PC-9 (cell line): ENCODE measurements around the gene PRRX2. TPM values are rescaled to one million over a fixed set of nuclear protein-coding genes. Genes with fewer than 3 reads are reported as not detected.
A peak's percentile ranks its signal among the peaks of the same experiment; 100 is the strongest.
"Not testable (repeated sequence)": the region's sequence is repeated elsewhere in the genome, so short reads cannot be mapped to it uniquely, and the experiment has no call there.

Experiments used
- BruUV-seq: library from RNA; stranded (reverse); fragments of 400-500 nt; replicated peaks from 2 replicates; lab custom pipeline; 2021; lab: Mats Ljungman, UMichigan
- CTCF ChIA-PET: fragments of 300-600 bp; sonication (Branson Sonifier 250); formaldehyde crosslinking; loops from one replicate; lab custom pipeline; 2022; ENCODE audit warnings: antibody characterized with exemption; lab: Charles Lee
- POLR2A ChIA-PET: fragments of 300-600 bp; sonication (Branson Sonifier 250); formaldehyde crosslinking; loops from one replicate; lab custom pipeline; 2022; ENCODE audit warnings: antibody characterized with exemption; ENCODE audit not compliant: unreplicated experiment; lab: Charles Lee
- DNase-seq, 2 experiments: peaks; one replicate each; pipeline versions ENCODE4 v3.0.0 to v3.0.0-alpha.2; 2015 to 2022; ENCODE audit warnings: mixed read lengths in 1 of 2
- H2AFZ ChIP-seq: fragments of 200-600 bp; sonication (generic); 2 replicates; pipeline ENCODE4 v1.8.1; 2017; ENCODE audit warnings: antibody characterized with exemption
- H3F3A ChIP-seq: fragments of 200-600 bp; sonication (generic); 2 replicates; pipeline ENCODE4 v1.8.1; 2017; ENCODE audit warnings: antibody characterized with exemption, mild to moderate bottlenecking, low read depth; ENCODE audit not compliant: insufficient read depth
- H3K27ac ChIP-seq: fragments of 200-600 bp; sonication (generic); 2 replicates; pipeline ENCODE4 v1.6.1; 2016; ENCODE audit warnings: mixed run types
- H3K27me3 ChIP-seq: fragments of 200-600 bp; sonication (generic); 2 replicates; pipeline ENCODE4 v1.6.1; 2016; ENCODE audit warnings: low read depth, mixed run types; ENCODE audit not compliant: insufficient read depth
- H3K36me3 ChIP-seq: fragments of 200-600 bp; sonication (generic); 2 replicates; pipeline ENCODE4 v1.6.1; 2016; ENCODE audit warnings: low read depth, mixed run types
- H3K4me1 ChIP-seq: fragments of 200-600 bp; sonication (generic); replicated peaks from 2 replicates; pipeline ENCODE4 v1.6.1; 2016; ENCODE audit warnings: mixed run types; ENCODE audit not compliant: insufficient read depth
- H3K4me2 ChIP-seq: fragments of 200-600 bp; sonication (generic); 2 replicates; pipeline ENCODE4 v1.6.1; 2017; ENCODE audit warnings: mixed run types
- H3K4me3 ChIP-seq: fragments of 200-600 bp; sonication (generic); 2 replicates; pipeline ENCODE4 v1.6.1; 2016; ENCODE audit warnings: mixed run types
- H3K79me2 ChIP-seq: fragments of 200-600 bp; sonication (generic); 2 replicates; pipeline ENCODE4 v1.6.1; 2017; ENCODE audit warnings: low read depth, mixed run types
- H3K9me2 ChIP-seq: fragments of 200-600 bp; sonication (generic); 2 replicates; pipeline ENCODE4 v1.8.1; 2017; ENCODE audit warnings: mild to moderate bottlenecking; ENCODE audit not compliant: insufficient read depth
- H3K9me3 ChIP-seq: fragments of 200-600 bp; sonication (generic); 2 replicates; pipeline ENCODE4 v1.8.1; 2016; ENCODE audit warnings: low read depth; ENCODE audit not compliant: insufficient read depth
- H4K20me1 ChIP-seq: fragments of 200-600 bp; sonication (generic); 2 replicates; pipeline ENCODE4 v1.8.1; 2017; ENCODE audit not compliant: insufficient read depth
- EZH2 ChIP-seq: fragments of 200-600 bp; sonication (generic); IDR thresholded peaks from 2 replicates; pipeline ENCODE4 v1.8.0; 2017; ENCODE audit warnings: antibody characterized with exemption, low read depth
- intact Hi-C: fragments of 100-400 bp; cut with micrococcal nuclease; formaldehyde crosslinking; loops from one replicate; pipeline ENCODE4 v1.10.0; 2022; ENCODE audit not compliant: unreplicated experiment
- total RNA-seq: library from RNA; stranded (reverse); gene quantifications from 2 replicates; pipeline ENCODE4 v1.2.3, GENCODE V29; 2021
- TF ChIP-seq, protein P1 (sequence below): fragments of 200-600 bp; sonication (generic); conservative IDR thresholded peaks from 2 replicates; pipeline ENCODE4 v1.6.1; 2017; ENCODE audit warnings: mixed run types, antibody characterized with exemption, mild to moderate bottlenecking, moderate library complexity

Gene PRRX2
- total RNA-seq, 1 experiment from 2014 or later: 0.98 TPM

DNA sequence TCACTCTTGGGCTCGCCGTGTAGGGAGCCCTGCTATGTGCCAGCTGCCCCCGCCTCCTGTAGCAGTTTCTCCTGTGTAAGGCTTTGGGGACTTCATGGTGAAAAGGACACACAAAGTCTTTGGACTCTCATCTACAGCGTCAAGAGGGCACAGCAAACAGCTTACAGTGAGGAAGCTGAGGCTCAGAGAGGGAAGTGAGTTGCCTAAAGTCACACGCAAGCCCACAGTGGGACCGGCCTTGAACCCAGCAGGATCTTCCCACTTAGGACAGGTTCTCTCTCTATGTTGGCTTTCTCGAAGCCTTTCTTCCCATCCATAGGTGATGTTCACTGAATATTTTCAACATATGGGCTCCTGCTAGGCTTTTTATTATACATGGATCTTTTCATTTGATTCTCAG lies 9.8 kb upstream of the PRRX2 start:
- H2AFZ ChIP-seq: no peak overlapping the region
- BruUV-seq: no TSS peak
- CTCF ChIA-PET: interaction anchor here (0.5 kb wide), 1 partner anchor 145 kb away, joined by 3 read pairs; no protein-coding TSS in a partner anchor

DNA sequence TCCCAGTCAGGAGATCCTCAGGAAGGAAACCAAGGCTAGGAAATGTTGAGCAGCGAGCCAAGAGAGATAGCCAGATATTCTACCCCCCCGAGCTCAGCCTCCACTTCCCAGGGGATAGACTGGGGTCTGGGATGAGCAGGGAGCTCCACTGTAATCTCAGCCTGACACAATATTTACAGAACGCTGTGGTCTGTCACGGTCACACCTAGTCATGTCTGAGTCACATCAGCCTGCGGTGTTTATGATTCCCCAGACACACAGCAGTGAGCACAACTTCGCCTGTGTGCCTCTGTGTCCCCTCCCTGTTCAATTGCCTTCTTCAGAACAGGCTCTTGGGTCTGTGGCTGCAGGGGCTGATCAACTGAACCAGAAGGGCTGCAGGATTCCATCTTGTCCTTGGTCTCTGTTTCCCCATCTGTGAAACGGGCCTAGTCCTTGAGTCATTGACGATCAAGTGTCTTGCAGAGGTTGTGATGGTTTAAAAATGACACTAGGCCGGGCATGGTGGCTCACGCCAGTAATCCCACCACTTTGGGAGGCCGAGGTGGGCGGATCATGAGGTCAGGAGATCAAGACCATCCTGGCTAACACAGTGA lies 8.6 kb upstream of the PRRX2 start:
- BruUV-seq: no TSS peak
- Histone ChIP-seq H3K4me1 (peaks cover 12% of the 10 kb centered on the region), H3K4me3 (no peak overlapping the region), H3K4me2 (peak overlapping the region; percentile 67), H3K9me2 (no peaks in the 10 kb centered on the region), H3K79me2 (no peaks in the 10 kb centered on the region), H3K9me3 (no peaks in the 10 kb centered on the region), H3F3A (peaks cover 9% of the 10 kb centered on the region), H3K27me3 (no peaks in the 10 kb centered on the region), H2AFZ (no peak overlapping the region), H4K20me1 (no peaks in the 10 kb centered on the region), H3K36me3 (no peaks in the 10 kb centered on the region), H3K27ac (no peak overlapping the region)
- peak; percentile 35 to 69 for DNase-seq
- POLR2A ChIA-PET: interaction anchor here (0.6 to 0.7 kb wide), 3 partner anchors 112 to 1336 kb away, joined by 3 to 8 read pairs (median 5); no protein-coding TSS in a partner anchor
- CTCF ChIA-PET: no interaction called here
- intact Hi-C loops: no loop called here
- TF ChIP-seq, protein P1, sequence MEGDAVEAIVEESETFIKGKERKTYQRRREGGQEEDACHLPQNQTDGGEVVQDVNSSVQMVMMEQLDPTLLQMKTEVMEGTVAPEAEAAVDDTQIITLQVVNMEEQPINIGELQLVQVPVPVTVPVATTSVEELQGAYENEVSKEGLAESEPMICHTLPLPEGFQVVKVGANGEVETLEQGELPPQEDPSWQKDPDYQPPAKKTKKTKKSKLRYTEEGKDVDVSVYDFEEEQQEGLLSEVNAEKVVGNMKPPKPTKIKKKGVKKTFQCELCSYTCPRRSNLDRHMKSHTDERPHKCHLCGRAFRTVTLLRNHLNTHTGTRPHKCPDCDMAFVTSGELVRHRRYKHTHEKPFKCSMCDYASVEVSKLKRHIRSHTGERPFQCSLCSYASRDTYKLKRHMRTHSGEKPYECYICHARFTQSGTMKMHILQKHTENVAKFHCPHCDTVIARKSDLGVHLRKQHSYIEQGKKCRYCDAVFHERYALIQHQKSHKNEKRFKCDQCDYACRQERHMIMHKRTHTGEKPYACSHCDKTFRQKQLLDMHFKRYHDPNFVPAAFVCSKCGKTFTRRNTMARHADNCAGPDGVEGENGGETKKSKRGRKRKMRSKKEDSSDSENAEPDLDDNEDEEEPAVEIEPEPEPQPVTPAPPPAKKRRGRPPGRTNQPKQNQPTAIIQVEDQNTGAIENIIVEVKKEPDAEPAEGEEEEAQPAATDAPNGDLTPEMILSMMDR: no peak
- no peak for TF ChIP-seq EZH2

More for the DNA sequence above, 9.8 kb upstream of the PRRX2 start:
- Histone ChIP-seq H3K9me2 (no peaks in the 10 kb centered on the region), H3F3A (peaks cover 9% of the 10 kb centered on the region), H4K20me1 (no peaks in the 10 kb centered on the region), H3K79me2 (no peaks in the 10 kb centered on the region), H3K4me3 (no peak overlapping the region), H3K4me2 (no peak overlapping the region), H3K9me3 (no peaks in the 10 kb centered on the region), H3K36me3 (no peaks in the 10 kb centered on the region), H3K27me3 (no peaks in the 10 kb centered on the region), H3K27ac (no peak overlapping the region), H3K4me1 (peaks cover 12% of the 10 kb centered on the region)
- TF ChIP-seq, protein P1: no peak
- TF ChIP-seq EZH2: no peak
- intact Hi-C loops: no loop called here
- POLR2A ChIA-PET: no interaction called here
- no peak for DNase-seq

DNA sequence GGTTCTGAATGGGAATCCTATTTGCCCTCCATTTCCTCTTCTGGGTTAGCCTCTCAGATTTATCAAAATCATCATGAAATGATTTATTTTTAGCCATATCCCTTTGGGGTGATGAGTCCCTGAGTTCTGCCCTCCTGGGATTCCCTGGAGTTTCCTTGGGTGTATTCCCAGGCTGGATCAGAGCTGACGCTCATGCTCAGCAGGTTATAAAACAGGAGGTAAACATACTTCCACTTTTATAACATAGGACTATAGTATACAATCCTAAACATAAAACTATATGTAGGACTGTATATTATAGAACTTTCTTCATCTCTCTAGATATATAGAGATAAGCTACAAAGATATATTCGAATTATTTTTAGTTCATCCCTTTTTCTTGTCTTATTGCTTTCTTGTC lies 4.4 kb upstream of the PRRX2 start:
- Histone ChIP-seq H3K4me3 (no peak overlapping the region), H3F3A (peaks cover 9% of the 10 kb centered on the region), H3K79me2 (no peaks in the 10 kb centered on the region), H3K9me2 (no peaks in the 10 kb centered on the region), H3K9me3 (no peaks in the 10 kb centered on the region), H2AFZ (no peak overlapping the region), H4K20me1 (no peaks in the 10 kb centered on the region), H3K27me3 (peaks cover 3% of the 10 kb centered on the region; the same call in 1 of the 2 replicates), H3K4me2 (no peak overlapping the region), H3K27ac (no peak overlapping the region), H3K4me1 (peaks cover 12% of the 10 kb centered on the region), H3K36me3 (no peaks in the 10 kb centered on the region)
- no peak for DNase-seq
- POLR2A ChIA-PET: interaction anchor here (0.6 kb wide), 1 partner anchor 36 kb away, joined by 6 read pairs; no protein-coding TSS in a partner anchor
- TF ChIP-seq EZH2: no peak
- TF ChIP-seq, protein P1: no peak
- BruUV-seq: no TSS peak
- CTCF ChIA-PET: interaction anchor here (0.7 kb wide), 1 partner anchor 36 kb away, joined by 3 read pairs; no protein-coding TSS in a partner anchor
- intact Hi-C loops: no loop called here

GRCh38 chr9:129662239-129662638 lies 3.2 kb upstream of the PRRX2 start:
- H3K4me1 ChIP-seq, H3K4me2 ChIP-seq, BruUV-seq, H4K20me1 ChIP-seq, H3K4me3 ChIP-seq, DNase-seq, H3K9me3 ChIP-seq, H2AFZ ChIP-seq, CTCF ChIA-PET, H3K79me2 ChIP-seq, H3F3A ChIP-seq, H3K27ac ChIP-seq, H3K9me2 ChIP-seq, H3K27me3 ChIP-seq, H3K36me3 ChIP-seq, intact Hi-C loops: not testable (repeated sequence)
- POLR2A ChIA-PET: interaction anchor here (0.6 to 0.7 kb wide), 2 partner anchors 84 to 183 kb away, joined by 9 to 11 read pairs; no protein-coding TSS in a partner anchor
